Measurements from ENCODE around the gene MFSD12. TPM values are rescaled to one million over a fixed set of nuclear protein-coding genes. Genes with fewer than 3 reads are reported as not detected.

The MFSD12 gene
- total and polyA plus RNA-seq, 2 of the 8 experiments (the other 6 are each of a cell fraction or from before 2014, with no cell fraction given): 59.6 to 71.3 TPM

DNA sequence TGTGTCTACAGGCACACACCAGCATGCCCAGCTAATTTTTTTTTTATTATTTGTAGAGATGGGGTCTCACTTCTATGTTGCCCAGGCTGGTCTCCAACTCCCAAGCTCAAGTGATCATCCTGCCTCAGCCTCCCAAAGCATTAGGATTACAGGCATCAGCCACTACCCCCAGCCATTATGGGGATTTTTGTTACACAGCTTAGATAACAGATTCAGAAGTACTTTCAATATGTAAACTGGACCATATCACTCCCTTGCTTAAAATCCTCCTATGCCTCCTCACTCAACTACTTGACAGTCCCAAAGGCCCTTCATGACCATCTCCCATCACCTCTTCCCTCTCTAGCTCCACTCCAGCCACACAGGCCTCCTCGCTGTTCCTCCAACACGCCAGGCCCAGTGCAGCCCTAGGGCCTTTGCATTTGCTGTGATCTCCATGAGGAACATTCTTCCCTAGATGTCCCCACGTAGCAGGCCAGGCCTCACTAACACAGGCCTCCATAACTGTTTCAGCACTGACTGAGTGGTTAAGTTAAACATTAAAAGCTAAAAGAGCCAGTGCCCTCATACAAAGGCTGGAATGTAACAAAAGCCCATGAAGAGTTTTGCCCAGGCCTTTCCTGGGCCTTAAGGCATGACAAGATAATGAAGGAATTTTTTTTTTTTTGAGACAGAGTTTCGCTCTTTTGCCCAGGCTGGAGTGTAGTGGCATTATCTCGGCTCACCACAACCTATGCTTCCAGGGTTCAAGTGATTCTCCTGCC is 59.4 kb downstream of the MFSD12 start:
- H3K4me3 ChIP-seq (ENCODE audit: extremely low read depth in 1 of 4, insufficient read depth in 2 of 4, low read depth in 3 of 4, low read length in 4 of 4): no peak overlapping the region
- H3K4me2 ChIP-seq (ENCODE audit: insufficient read depth in 1 of 2, low read depth in 2 of 2, low read length in 2 of 2): no peak overlapping the region
- H3K9me3 ChIP-seq (ENCODE audit: insufficient read depth in 2 of 2, low read depth in 1 of 2, low read length in 1 of 2): no peaks in the 10 kb centered on the region
- H2BK12ac ChIP-seq (ENCODE audit: low read depth, low read length): no peak overlapping the region
- FAIRE-seq (no peak), DNase-seq (ENCODE audit: low read depth in 1 of 2, low spot score in 2 of 2) (no peak)
- H3K79me1 ChIP-seq (ENCODE audit: low read depth, low read length): peaks cover 6% of the 10 kb centered on the region
- no peaks in the 10 kb centered on the region; a peak in 3 of 7 replicates for H3K4me1 ChIP-seq (replicated peaks in 1 of 4; ENCODE audit: control insufficient read depth in 3 of 4, insufficient read depth in 4 of 4, low read length in 3 of 4)
- no peak overlapping the region for H2BK120ac ChIP-seq (replicated peaks; ENCODE audit: low read depth, low read length)
- no peak overlapping the region for H2BK5ac ChIP-seq (ENCODE audit: low read depth, low read length)
- H3K4ac ChIP-seq (replicated peaks; ENCODE audit: insufficient read length, low read depth, low read length): no peak overlapping the region
- peaks cover 0 to 30% of the 10 kb centered on the region in 2 experiments; a peak in 2 of 4 replicates for H3K79me2 ChIP-seq (ENCODE audit: control insufficient read depth in 1 of 2, insufficient read depth in 2 of 2, low read length in 2 of 2)
- no peak overlapping the region for H2BK20ac ChIP-seq (ENCODE audit: low read length)
- H3K27ac ChIP-seq (ENCODE audit: low read depth, low read length): no peak overlapping the region
- no peak overlapping the region for H3K14ac ChIP-seq (ENCODE audit: insufficient read length)
- no peak overlapping the region for H2AFZ ChIP-seq (ENCODE audit: low read length)
- H4K91ac ChIP-seq (replicated peaks; ENCODE audit: insufficient read length, low read length): no peak overlapping the region
- TF ChIP-seq JUND (IDR thresholded peaks at IDR 0.05; ENCODE audit: low read length) (no peak), SIRT6 (IDR thresholded peaks at IDR 0.05; ENCODE audit: low read length) (no peak), CHD2 (IDR thresholded peaks at IDR 0.05; ENCODE audit: low read length) (no peak), GTF2F1 (IDR thresholded peaks at IDR 0.05; ENCODE audit: borderline replicate concordance, low read depth, low read length) (no peak), BRCA1 (IDR thresholded peaks at IDR 0.05; ENCODE audit: low read depth, low read length) (no peak)
- TF ChIP-seq, protein P1, sequence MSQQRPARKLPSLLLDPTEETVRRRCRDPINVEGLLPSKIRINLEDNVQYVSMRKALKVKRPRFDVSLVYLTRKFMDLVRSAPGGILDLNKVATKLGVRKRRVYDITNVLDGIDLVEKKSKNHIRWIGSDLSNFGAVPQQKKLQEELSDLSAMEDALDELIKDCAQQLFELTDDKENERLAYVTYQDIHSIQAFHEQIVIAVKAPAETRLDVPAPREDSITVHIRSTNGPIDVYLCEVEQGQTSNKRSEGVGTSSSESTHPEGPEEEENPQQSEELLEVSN (IDR thresholded peaks at IDR 0.05): no peak
- H3K23me2 ChIP-seq (ENCODE audit: low read depth, low read length): peaks cover 7% of the 10 kb centered on the region
- no peak overlapping the region for H3K9ac ChIP-seq (replicated peaks in 1 of 4; ENCODE audit: extremely low read depth in 1 of 4, low read depth in 3 of 4, low read length in 3 of 4)
- H2AK5ac ChIP-seq (ENCODE audit: low read depth, low read length): no peak overlapping the region
- peaks cover 4 to 16% (median 8%) of the 10 kb centered on the region in 4 experiments; a peak in 7 of 8 replicates for H3K36me3 ChIP-seq (ENCODE audit: control insufficient read depth in 2 of 4, insufficient read depth in 4 of 4, low read length in 3 of 4)
- ChIA-PET CTCF (ENCODE audit: partially characterized antibody) (interaction anchor here (0.6 to 1.5 kb wide), 5 partner anchors 13 to 1555 kb away, joined by 3 to 7 read pairs (median 3); no protein-coding TSS in a partner anchor), POLR2A (ENCODE audit: partially characterized antibody) (interaction anchor here (0.7 to 0.9 kb wide), 2 partner anchors 16 to 209 kb away, joined by 3 to 4 read pairs; no protein-coding TSS in a partner anchor)
- no peak overlapping the region for H3K56ac ChIP-seq (replicated peaks; ENCODE audit: insufficient read length, low read depth, low read length)
- peaks cover 1 to 8% of the 10 kb centered on the region in 2 experiments for H4K20me1 ChIP-seq (replicated peaks in 1 of 2; ENCODE audit: control insufficient read depth in 1 of 2, insufficient read depth in 2 of 2, low read length in 2 of 2)
- WGBS, 2 experiments (ENCODE audit: extremely low coverage in 1 of 2, insufficient coverage in 1 of 2, insufficient read length in 1 of 2, insufficient replicate concordance in 2 of 2, low coverage in 1 of 2, low lambda C conversion rate in 2 of 2, missing lambda C conversion rate in 1 of 2): 87% methylated on average over 5 of the region's 5 CpGs; no CpG with 5 or more reads in 1 of the 2 experiments
- no peak overlapping the region for H2BK15ac ChIP-seq (ENCODE audit: low read length)
- no peaks in the 10 kb centered on the region for H3K27me3 ChIP-seq (replicated peaks in 1 of 4; ENCODE audit: control insufficient read depth in 3 of 4, extremely low read depth in 1 of 4, insufficient read depth in 3 of 4, low read length in 3 of 4)
- H4K8ac ChIP-seq (ENCODE audit: extremely low read depth, insufficient read depth, low read length): no peak overlapping the region
- no peak overlapping the region for H4K5ac ChIP-seq (ENCODE audit: insufficient read length, low read depth, low read length)
- no peak overlapping the region for H3K18ac ChIP-seq (ENCODE audit: extremely low read depth, low read length)
- H3K23ac ChIP-seq (ENCODE audit: insufficient read length): no peak overlapping the region

Measured in H1 (cell line).